ENCODE results near the gene DLG2. TPM values are rescaled to one million over a fixed set of nuclear protein-coding genes. Genes with fewer than 3 reads are reported as not detected.

The DLG2 gene
- total and polyA plus RNA-seq, 9 of the 15 experiments (the other 6 are each of a cell fraction or from before 2014, with no cell fraction given): 0.52 to 1.6 (median 0.95) TPM

GRCh38 chr11:85663753-85664614, 36.8 kb upstream of the DLG2 start (continued):
- TF ChIP-seq MCM5 (IDR thresholded peaks at IDR 0.05; ENCODE audit: low read depth): no peak
- no peak for TF ChIP-seq SUPT5H (IDR thresholded peaks at IDR 0.05)
- TF ChIP-seq STAT6 (CRISPR knock-in tag; IDR thresholded peaks at IDR 0.05): no peak
- no peak for TF ChIP-seq CCAR2 (IDR thresholded peaks at IDR 0.05; ENCODE audit: low read depth, low read length)
- no peak for TF ChIP-seq ZNF140 (CRISPR knock-in tag; IDR thresholded peaks at IDR 0.05)
- TF ChIP-seq MGA (IDR thresholded peaks at IDR 0.05): no peak
- no peak for TF ChIP-seq RBM15 (IDR thresholded peaks at IDR 0.05; ENCODE audit: insufficient read depth, low read length)
- TF ChIP-seq ZNF764 (CRISPR knock-in tag; IDR thresholded peaks at IDR 0.05; ENCODE audit: low read depth): no peak
- no peak for TF ChIP-seq ZNF408 (CRISPR knock-in tag; IDR thresholded peaks at IDR 0.05; ENCODE audit: low read depth)
- no peak for TF ChIP-seq CREB3 (tag; conservative IDR thresholded peaks at IDR 0.05; ENCODE audit: low read depth)

All from K562 (cell line).